B cell (primary cell): Measurements from ENCODE around the gene DEF6. TPM values are rescaled to one million over a fixed set of nuclear protein-coding genes. Genes with fewer than 3 reads are reported as not detected.

Experiments
- ATAC-seq: fragments of 200-7000 bp; cut with Tn5 transposase; one replicate; pipeline ENCODE4 v1.10.0; 2021; ENCODE audit warnings: low read depth, mild to moderate bottlenecking, moderate number of reproducible peaks, moderate library complexity
- CTCF ChIA-PET: fragments of 350-600 bp; sonication (Branson Sonifier 250); formaldehyde crosslinking; loops from one replicate; lab custom pipeline; 2021; ENCODE audit warnings: antibody characterized with exemption, inconsistent platforms; lab: Charles Lee
- POLR2A ChIA-PET: fragments of 350-600 bp; sonication (Branson Sonifier 250); formaldehyde crosslinking; loops from one replicate; lab custom pipeline; 2021; ENCODE audit warnings: antibody characterized with exemption; lab: Charles Lee
- DNase-seq: peaks from one replicate; pipeline ENCODE4 v3.0.0; 2013
- H2AFZ ChIP-seq: 2 replicates; pipeline ENCODE4 v1.6.1; 2012; ENCODE audit warnings: mild to moderate bottlenecking, low read depth, low read length; ENCODE audit not compliant: insufficient read depth, poor library complexity, severe bottlenecking
- H3K27ac ChIP-seq, 2 donors: 1 replicate in 1 of 2; 2 replicates in 1 of 2; pipeline ENCODE4 v1.5.1; 2012 to 2013; ENCODE audit warnings: low read length in 2 of 2, mild to moderate bottlenecking in 2 of 2, moderate library complexity in 1 of 2
- H3K27me3 ChIP-seq, 4 experiments: fragments of 200-600 bp in 1 of 4; sonication (generic) in 1 of 4; replicated peaks in 1 of 4; 1 replicate in 2 of 4; 2 replicates in 2 of 4; pipeline versions ENCODE4 v1.6.1 to v1.7.0; 2013 to 2016; ENCODE audit warnings: low read length in 3 of 4, mild to moderate bottlenecking in 2 of 4, mixed read lengths in 1 of 4, moderate library complexity in 1 of 4; ENCODE audit not compliant: insufficient read depth in 4 of 4, control insufficient read depth in 3 of 4; ENCODE audit errors: control extremely low read depth in 1 of 4
- H3K36me3 ChIP-seq, 2 experiments: replicated peaks in 1 of 2; 1 replicate in 1 of 2; 2 replicates in 1 of 2; pipeline versions ENCODE4 v1.6.1 to v1.7.1; 2013; ENCODE audit warnings: low read length in 1 of 2; ENCODE audit not compliant: insufficient read depth in 2 of 2, control insufficient read depth in 1 of 2; ENCODE audit errors: control extremely low read depth in 1 of 2, extremely low read depth in 1 of 2
- H3K4me1 ChIP-seq, 2 donors: fragments of 200-600 bp in 1 of 2; sonication (generic) in 1 of 2; 1 replicate in 1 of 2; 2 replicates in 1 of 2; pipeline versions ENCODE4 v1.5.1 to v1.6.1; 2013 to 2017; ENCODE audit warnings: low read length in 2 of 2; ENCODE audit not compliant: control insufficient read depth in 2 of 2, insufficient read depth in 2 of 2
- H3K4me2 ChIP-seq: replicated peaks from 2 replicates; pipeline ENCODE3; 2012; ENCODE audit warnings: mild to moderate bottlenecking, low read depth, low read length; ENCODE audit not compliant: poor library complexity, severe bottlenecking
- H3K4me3 ChIP-seq, 5 experiments: fragments of 200-600 bp in 1 of 5; sonication (generic) in 1 of 5; 1 replicate in 3 of 5; 2 replicates in 2 of 5; pipeline versions ENCODE4 v1.5.1 to v1.7.0; 2011 to 2016; ENCODE audit warnings: low read length in 4 of 5, mild to moderate bottlenecking in 4 of 5, low read depth in 2 of 5, control low read depth in 1 of 5, moderate library complexity in 1 of 5; ENCODE audit not compliant: insufficient read depth in 1 of 5; ENCODE audit errors: control extremely low read depth in 1 of 5, extremely low read depth in 1 of 5
- H3K79me2 ChIP-seq: fragments of 200-600 bp; sonication (generic); one replicate; pipeline ENCODE4 v1.6.0; 2016; ENCODE audit warnings: low read length; ENCODE audit not compliant: control insufficient read depth, insufficient read depth
- H3K9ac ChIP-seq: fragments of 200-600 bp; sonication (generic); 2 replicates; pipeline ENCODE4 v1.6.1; 2017; ENCODE audit warnings: mild to moderate bottlenecking, low read length, moderate library complexity
- H3K9me3 ChIP-seq, 3 donors: one replicate each; pipeline versions ENCODE4 v1.6.1 to v1.7.1; 2013; ENCODE audit warnings: low read length in 2 of 3; ENCODE audit not compliant: control insufficient read depth in 2 of 3, insufficient read depth in 1 of 3; ENCODE audit errors: control extremely low read depth in 1 of 3
- H4K20me1 ChIP-seq: 2 replicates; pipeline ENCODE4 v1.6.0; 2012; ENCODE audit warnings: mild to moderate bottlenecking, low read length; ENCODE audit not compliant: insufficient read depth, control insufficient read depth, poor library complexity, severe bottlenecking
- H3K27ac Mint-ChIP-seq: one replicate; pipeline ENCODE4 v1.8.0; 2021; ENCODE audit warnings: mixed read lengths
- H3K27me3 Mint-ChIP-seq: one replicate; pipeline ENCODE4 v1.8.0; 2021; ENCODE audit warnings: mixed read lengths
- H3K4me1 Mint-ChIP-seq: one replicate; pipeline ENCODE4 v1.8.0; 2021; ENCODE audit warnings: mixed read lengths
- H3K4me3 Mint-ChIP-seq: one replicate; pipeline ENCODE4 v1.8.0; 2021; ENCODE audit warnings: mixed read lengths
- H3K9me3 Mint-ChIP-seq: one replicate; pipeline ENCODE4 v1.8.0; 2022; ENCODE audit warnings: mixed read lengths; ENCODE audit not compliant: insufficient read depth
- CTCF ChIP-seq: fragments of 200-600 bp; IDR thresholded peaks from one replicate; pipeline ENCODE4 v1.8.0; 2022; ENCODE audit warnings: antibody characterized with exemption, mild to moderate bottlenecking
- EZH2 ChIP-seq: IDR thresholded peaks from 2 replicates; pipeline ENCODE4 v1.6.1; 2012; ENCODE audit warnings: borderline replicate concordance, low read depth, mild to moderate bottlenecking, moderate library complexity, low read length; ENCODE audit not compliant: insufficient read depth, poor library complexity, severe bottlenecking
- WGBS: methylation state at CpG from one replicate; pipeline ENCODE4 v1.1.5; 2013; ENCODE audit warnings: missing lambda C conversion rate; ENCODE audit not compliant: insufficient coverage; 5-methylcytosine and 5-hydroxymethylcytosine counted together
- intact Hi-C: fragments of 100-400 bp; cut with micrococcal nuclease; formaldehyde crosslinking; loops from one replicate; pipeline ENCODE4 v1.10.0; 2022
- polyA plus RNA-seq: library from polyadenylated mRNA; depleted of rRNA; stranded (reverse); fragments of >200 nt; gene quantifications from 2 replicates; pipeline ENCODE4 v1.2.3, GENCODE V29; 2012
- total RNA-seq, 2 donors: library from RNA; stranded (reverse); fragments of 120-200 nt in 1 of 2; gene quantifications; 1 replicate in 1 of 2; 2 replicates in 1 of 2; pipeline versions ENCODE4 v1.2.3 to v1.2.4, GENCODE V29; 2013 to 2022

DEF6 gene
- total and polyA plus RNA-seq, 2 donors (not counting 1 experiment from before 2014, with no cell fraction given): 105 to 159 TPM

DNA sequence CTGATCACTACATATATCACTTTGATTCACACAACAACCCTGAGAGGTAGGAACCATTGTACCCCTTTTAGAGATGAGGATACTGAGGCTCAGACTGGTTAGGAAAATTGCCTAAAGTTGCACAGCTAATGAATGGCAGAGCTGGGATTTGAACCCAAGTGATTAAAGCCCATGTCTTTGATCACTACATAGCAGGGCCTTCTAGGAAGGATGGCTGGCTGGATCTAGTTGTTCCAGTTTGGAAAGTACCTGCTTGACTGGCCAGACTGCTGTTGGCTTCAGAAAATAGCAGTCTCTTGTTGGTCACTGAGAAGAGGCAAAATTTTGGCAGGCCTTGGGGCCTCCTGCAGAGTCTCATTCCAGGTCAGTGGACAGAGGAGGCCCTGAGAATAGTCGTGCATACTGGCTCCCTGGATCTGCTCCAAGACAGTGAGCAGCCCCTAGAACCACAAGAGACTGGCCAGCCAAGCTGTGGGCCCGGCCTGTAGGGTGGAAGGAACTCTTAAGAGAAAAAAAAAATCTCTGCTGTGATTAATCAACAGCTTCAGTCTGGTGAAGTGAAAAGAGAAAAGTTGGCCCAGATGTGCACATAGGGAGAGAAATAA is 62.2 kb downstream of the DEF6 start:
- Mint-ChIP-seq H3K9me3 (no peaks in the 10 kb centered on the region), H3K4me1 (peaks cover 56% of the 10 kb centered on the region), H3K27me3 (no peaks in the 10 kb centered on the region), H3K27ac (no peak overlapping the region), H3K4me3 (no peak overlapping the region)
- no peaks in the 10 kb centered on the region for H3K27me3 ChIP-seq
- POLR2A ChIA-PET: no interaction called here
- H3K9me3 ChIP-seq: no peaks in the 10 kb centered on the region
- CTCF ChIA-PET: no interaction called here
- TF ChIP-seq EZH2 (no peak), CTCF (no peak)
- H2AFZ ChIP-seq: no peak overlapping the region
- H3K79me2 ChIP-seq: peaks cover 88% of the 10 kb centered on the region
- H3K9ac ChIP-seq: no peak overlapping the region
- intact Hi-C loops: no loop called here
- 67% methylated on average over 1 of the region's 2 CpGs for WGBS
- ATAC-seq: no peak
- peaks cover 0 to 12% of the 10 kb centered on the region in 2 donors for H3K4me1 ChIP-seq
- peaks cover 74% of the 10 kb centered on the region for H4K20me1 ChIP-seq
- no peak overlapping the region for H3K4me2 ChIP-seq
- H3K4me3 ChIP-seq: no peak overlapping the region
- no peak for DNase-seq
- H3K27ac ChIP-seq: no peak overlapping the region
- H3K36me3 ChIP-seq: peaks cover 2 to 34% of the 10 kb centered on the region in 2 experiments

DNA sequence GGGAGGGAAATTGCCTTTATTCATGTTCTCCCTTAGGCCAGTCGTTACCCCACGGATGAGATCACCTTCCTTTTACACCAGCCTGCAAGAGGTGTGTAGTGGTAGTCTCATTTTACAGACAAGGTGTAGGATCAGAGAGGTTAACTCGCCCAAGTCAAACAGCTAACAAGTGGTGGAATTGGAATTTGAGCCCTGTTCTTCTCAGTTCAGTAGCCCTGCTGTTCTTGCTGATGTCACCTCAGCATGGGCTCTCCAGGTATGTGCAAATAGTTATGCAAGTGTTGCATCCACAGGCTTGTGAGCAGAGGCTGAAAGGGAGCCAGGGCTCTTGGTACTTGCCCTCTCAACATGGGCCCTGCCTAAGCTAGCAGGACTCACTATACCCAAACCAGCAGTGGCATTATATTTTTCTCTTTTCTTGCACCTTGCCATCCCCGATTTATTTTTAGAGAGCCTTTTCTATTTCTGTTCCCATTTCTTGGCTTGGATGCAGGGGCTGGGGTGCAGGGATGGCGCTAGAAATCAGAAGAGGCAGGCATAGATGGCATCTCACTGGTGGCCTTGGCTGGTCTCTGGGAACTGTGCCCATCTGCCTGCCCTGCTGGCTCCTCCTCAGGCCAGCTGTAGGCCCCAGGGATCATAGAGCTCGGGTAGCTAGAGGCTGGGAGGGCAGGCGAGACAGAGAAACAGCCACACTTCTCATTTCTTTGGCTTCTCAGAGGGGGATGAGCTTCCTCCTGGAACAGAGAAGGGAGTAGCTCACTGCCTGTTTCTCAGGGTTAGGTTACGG is 62.9 kb downstream of the DEF6 start:
- Histone ChIP-seq H3K27ac (no peak overlapping the region), H3K36me3 (peaks cover 2 to 32% of the 10 kb centered on the region in 2 experiments), H3K4me1 (peaks cover 0 to 7% of the 10 kb centered on the region in 2 donors), H3K27me3 (no peaks in the 10 kb centered on the region), H3K4me2 (no peak overlapping the region), H3K9me3 (no peaks in the 10 kb centered on the region), H3K9ac (no peak overlapping the region), H3K79me2 (peaks cover 86% of the 10 kb centered on the region), H4K20me1 (peaks cover 71% of the 10 kb centered on the region), H3K4me3 (no peak overlapping the region), H2AFZ (no peak overlapping the region)
- 82% methylated on average over 5 of the region's 8 CpGs for WGBS
- TF ChIP-seq CTCF (no peak), EZH2 (no peak)
- intact Hi-C loops: no loop called here
- ChIA-PET POLR2A (no interaction called here), CTCF (interaction anchor here (1.2 to 1.3 kb wide), 2 partner anchors 89 to 101 kb away, joined by 3 read pairs; no protein-coding TSS in a partner anchor)
- DNase-seq (no peak), ATAC-seq (no peak)
- Mint-ChIP-seq H3K9me3 (no peaks in the 10 kb centered on the region), H3K27me3 (no peaks in the 10 kb centered on the region), H3K4me3 (no peak overlapping the region), H3K4me1 (peaks cover 55% of the 10 kb centered on the region), H3K27ac (no peak overlapping the region)
